DMS79 (cell line): ENCODE data around the gene PEX7.
"Not testable (repeated sequence)": the region's sequence is repeated elsewhere in the genome, so short reads cannot be mapped to it uniquely, and the experiment has no call there.

ENCODE experiments used
- DNase-seq: peaks from one replicate; lab custom pipeline; 2025; lab: John Stamatoyannopoulos, UW

Gene PEX7

DNA sequence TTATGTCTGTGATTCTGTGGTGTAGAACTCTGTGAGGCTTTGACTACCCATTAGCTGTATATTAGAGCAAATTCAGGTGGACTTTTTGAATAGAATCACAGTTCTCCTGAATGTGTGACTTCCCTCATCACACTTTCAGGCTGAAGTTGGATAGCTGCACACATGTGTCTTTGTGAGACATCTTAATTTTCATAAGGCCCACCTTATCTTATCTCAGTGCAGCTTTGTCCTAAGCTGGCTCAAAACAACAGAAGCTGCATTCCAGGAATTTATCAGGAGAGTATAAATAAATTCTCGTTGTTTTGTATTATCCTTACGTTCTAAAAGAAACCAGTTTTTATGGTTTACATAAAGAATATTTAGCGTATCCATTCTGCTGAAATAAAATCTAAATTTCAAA is 73.5 kb downstream of the PEX7 start:
- DNase-seq, result no peak

GRCh38 chr6:136897071-136897470 is 74.7 kb downstream of the PEX7 start:
- no peak for DNase-seq

- DNase-seq, result no peak
Measured at GRCh38 chr6:136901212-136901784, 78.9 kb downstream of the PEX7 start.

DNA sequence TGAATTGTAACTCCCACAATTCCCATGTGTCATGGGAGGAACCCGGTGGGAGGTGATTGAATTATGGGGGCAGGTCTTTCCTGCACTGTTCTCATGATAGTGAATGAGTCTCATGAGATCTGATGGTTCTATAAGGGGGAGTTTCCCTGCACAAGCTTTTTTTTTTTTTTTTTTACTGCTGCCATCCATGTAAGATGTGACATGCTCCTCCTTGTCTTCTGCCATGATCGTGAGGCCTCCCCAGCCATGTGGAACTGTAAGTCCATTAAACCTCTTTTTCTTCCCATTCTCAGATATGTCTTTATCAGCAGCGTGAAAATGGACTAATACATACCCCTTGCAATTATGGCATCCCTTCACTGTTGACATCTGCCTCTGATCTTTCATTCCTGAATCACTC is 82.1 kb downstream of the PEX7 start:
- not testable (repeated sequence) for DNase-seq

DNA sequence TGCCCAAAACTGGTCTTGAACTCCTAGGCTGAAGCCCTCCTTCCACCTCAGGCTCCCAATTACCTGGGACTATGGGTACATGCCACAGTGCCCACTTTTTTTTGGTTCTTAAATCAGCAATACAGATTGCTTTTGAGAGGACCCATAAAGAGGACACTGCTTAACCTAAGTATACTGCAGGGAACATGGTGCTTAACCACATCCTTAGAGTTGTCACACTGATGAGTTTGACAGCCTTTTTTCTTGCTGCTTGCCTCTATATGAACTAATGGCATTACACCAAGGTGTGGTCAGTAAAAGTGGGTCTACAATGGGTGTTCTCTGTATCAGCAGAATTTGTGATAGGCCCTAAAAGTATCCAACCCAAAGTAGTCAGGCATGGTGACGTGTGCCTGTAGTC is 92.6 kb downstream of the PEX7 start:
- no peak for DNase-seq

GRCh38 chr6:136918706-136919105 is 96.3 kb downstream of the PEX7 start:
- no peak for DNase-seq

GRCh38 chr6:136920216-136920615 is 97.8 kb downstream of the PEX7 start:
- DNase-seq, result no peak

DNA sequence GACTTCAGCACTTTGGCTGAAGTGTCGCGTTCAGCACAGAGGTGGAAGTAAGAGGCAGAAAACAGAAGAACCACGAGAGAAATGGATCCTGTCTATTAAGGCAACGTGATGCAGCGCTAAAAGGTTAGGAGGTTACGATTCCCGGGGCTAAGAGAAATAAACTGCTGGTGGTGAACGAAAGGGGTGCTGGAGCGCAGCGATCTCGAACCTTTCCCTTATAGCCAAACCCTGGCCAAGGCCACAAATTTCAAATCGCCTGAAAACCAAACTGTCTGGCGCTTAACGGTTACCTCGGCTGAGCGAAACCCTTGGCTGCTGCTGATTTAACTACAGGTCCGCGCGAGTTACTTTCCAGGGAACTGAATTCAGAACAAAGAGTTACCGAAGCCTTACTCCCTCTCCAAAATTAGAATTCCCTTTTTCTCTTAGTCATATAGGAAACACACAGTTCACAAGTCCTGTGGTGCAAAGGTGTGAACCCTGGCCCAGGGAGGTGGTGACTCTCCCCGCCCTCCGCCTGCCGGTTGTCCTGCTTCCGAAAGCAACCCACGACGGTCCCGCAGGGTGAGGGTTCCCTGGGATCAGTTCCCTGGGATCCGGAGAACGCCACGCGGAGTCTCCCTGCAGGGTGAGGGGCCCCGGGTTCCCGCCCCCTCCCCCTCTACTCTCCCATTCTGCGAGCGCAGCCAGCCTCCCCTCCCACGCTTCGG is 98.4 kb downstream of the PEX7 start:
- no peak for DNase-seq

- DNase-seq, result no peak
Measured at GRCh38 chr6:136921381-136921935, 99.1 kb downstream of the PEX7 start.

DNA sequence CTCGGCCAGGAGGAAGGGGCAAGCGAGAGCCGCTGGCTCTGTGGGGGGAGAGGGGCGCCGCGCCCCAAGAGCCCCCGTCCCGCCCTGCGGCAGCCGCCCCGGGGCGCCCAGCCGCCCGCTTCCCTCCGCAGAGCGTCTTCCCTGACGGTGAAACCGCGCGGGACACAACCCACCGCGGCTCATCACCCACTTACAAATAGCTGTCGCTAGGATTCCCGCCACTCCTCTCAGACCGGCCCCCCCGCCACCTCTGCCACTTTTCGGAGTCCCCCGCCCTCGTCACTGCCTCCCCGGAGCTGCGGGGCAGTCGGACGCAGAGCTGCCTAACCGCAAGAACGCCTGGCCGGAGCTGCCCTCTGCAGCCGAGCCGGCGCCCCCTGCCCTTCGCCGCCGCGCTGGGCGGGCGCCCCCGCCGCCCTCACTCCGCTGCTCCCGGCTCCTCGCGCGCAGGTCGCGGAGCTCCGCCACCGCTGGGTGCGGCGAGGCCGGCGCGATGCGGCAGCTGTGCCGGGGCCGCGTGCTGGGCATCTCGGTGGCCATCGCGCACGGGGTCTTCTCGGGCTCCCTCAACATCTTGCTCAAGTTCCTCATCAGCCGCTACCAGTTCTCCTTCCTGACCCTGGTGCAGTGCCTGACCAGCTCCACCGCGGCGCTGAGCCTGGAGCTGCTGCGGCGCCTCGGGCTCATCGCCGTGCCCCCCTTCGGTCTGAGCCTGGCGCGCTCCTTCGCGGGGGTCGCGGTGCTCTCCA is 99.7 kb downstream of the PEX7 start, which contains the start of gene SLC35D3:
SLC35D3 (plus strand) TSS at position 366 of the 749 bp plus-strand sequence; CDS start at position 494, 128 bp downstream.
- no peak for DNase-seq

- no peak for DNase-seq
Measured at GRCh38 chr6:136922685-136923006, 100.3 kb downstream of the PEX7 start.

DNA sequence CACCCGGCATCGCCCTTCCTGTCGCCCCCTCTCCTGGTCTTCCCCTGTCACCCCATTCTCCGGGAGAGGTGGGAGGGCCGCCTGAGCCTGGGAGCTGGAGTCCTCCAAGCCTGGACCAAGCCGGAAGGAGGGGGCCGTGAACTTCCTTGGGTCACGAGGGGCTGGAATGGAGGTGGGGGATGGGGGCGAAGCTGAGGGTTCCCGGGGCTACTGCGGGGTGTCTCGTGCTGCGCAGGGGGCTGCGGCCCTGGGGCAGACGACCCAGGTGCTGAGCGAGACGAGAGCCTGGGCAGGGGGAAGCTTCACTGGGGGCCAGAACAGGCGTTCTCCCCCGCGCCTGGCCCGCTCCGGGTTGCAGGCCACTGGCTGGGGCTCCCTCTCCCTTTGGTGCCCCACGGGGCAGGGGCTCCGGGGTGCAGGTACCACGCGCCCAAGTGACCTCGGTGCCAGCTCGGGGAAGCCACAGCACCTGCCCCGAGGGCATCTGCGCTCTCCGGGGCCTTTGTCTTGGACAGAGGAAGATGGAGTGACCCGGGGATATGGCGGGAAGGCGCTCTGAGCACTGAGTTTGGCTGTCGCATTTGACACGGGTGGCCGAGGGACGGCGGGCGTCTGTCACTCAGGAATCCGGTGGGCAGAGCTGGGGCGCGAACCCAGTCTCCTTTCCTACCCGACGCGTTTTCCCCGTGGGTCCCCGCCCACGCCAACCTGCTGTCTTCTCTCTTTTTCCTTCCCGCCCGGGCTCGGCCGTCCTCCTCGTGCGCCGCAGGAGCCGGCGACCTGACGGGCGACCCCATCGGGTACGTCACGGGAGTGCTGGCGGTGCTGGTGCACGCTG is 100.9 kb downstream of the PEX7 start:
- no peak for DNase-seq

DNA sequence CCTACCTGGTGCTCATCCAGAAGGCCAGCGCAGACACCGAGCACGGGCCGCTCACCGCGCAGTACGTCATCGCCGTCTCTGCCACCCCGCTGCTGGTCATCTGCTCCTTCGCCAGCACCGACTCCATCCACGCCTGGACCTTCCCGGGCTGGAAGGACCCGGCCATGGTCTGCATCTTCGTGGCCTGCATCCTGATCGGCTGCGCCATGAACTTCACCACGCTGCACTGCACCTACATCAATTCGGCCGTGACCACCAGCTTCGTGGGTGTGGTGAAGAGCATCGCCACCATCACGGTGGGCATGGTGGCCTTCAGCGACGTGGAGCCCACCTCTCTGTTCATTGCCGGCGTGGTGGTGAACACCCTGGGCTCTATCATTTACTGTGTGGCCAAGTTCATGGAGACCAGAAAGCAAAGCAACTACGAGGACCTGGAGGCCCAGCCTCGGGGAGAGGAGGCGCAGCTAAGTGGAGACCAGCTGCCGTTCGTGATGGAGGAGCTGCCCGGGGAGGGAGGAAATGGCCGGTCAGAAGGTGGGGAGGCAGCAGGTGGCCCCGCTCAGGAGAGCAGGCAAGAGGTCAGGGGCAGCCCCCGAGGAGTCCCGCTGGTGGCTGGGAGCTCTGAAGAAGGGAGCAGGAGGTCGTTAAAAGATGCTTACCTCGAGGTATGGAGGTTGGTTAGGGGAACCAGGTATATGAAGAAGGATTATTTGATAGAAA is 101.7 kb downstream of the PEX7 start:
- DNase-seq, result no peak

DNA sequence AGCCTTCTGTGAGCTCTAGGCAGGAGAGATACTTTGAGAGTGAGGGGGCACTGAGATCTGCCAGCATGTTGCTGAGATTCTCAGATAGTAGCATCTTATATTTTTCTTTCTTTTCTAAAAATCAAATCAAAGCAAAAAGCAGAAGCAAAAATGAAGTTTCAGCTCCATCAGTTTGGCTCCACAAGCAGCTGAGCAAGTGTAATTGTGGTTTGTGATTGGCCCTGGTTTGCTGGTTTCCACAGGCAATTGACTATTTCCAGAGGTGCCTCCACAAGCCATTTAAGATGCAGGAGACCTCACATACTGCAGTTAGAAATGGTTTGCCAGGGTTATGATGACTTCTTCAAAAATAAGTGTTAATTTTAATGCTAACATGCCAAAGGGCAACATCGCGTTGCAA is 104.0 kb downstream of the PEX7 start:
- no peak for DNase-seq

GRCh38 chr6:136927292-136927691 is 104.9 kb downstream of the PEX7 start:
- no peak for DNase-seq

DNA sequence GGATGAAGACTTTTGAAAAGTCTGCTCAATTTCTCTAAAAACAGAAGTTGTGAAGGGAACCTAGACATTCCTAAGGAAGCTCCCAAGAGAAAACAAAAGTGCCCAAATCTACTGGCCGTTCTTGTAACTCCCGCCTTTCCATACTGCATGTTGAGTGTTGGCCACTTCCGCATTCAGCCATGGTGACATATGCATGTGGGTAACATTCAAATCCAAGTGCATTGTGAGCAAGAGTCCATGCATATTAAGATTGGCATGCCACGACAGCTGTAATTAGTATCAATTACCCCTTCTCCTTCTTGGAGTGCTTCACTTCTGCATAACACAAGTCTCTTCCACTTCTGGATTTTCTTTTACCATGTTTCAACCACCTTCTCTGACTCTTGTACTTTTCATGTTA is 108.1 kb downstream of the PEX7 start:
- no peak for DNase-seq

DNA sequence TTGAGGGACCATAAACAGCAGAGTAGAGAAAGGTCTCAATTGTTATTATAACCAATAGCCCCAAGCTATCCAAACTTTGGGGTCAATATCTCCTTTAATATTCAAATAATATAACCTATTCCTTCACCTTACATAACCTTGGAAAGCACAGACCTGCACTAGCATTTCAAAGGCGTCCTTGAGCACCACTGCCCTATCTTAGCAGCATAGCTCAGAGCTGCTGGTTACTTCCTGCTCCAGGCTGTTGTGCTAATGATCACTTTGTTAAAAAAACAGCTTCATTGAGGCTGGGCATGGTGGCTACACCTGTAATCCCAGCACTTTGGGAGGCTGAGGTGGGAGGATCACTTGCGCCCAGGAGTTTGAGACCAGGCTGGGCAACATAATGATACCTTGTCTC is 110.2 kb downstream of the PEX7 start:
- no peak for DNase-seq

DNA sequence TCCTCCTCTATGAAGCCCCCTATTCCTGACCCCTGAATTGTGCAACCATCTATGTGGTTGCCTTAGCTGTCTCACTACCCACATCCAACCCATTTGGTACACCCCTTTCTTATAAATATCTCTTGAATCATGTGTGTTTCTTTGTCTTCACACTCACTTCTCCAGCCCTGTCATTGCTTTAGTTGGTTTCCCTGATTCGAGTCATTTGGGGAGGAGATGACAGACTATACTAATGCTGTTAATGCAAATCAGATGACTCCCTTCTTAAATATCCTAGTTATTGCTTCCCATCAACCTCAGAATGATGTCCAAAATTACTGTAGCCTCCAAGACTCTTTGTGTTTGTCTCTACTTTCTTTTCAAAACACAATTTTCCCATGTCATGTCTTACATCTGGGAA is 122.7 kb downstream of the PEX7 start:
- no peak for DNase-seq

GRCh38 chr6:136945711-136946121 is 123.3 kb downstream of the PEX7 start:
- no peak for DNase-seq

GRCh38 chr6:136947037-136947436 is 124.6 kb downstream of the PEX7 start:
- DNase-seq, result no peak

DNA sequence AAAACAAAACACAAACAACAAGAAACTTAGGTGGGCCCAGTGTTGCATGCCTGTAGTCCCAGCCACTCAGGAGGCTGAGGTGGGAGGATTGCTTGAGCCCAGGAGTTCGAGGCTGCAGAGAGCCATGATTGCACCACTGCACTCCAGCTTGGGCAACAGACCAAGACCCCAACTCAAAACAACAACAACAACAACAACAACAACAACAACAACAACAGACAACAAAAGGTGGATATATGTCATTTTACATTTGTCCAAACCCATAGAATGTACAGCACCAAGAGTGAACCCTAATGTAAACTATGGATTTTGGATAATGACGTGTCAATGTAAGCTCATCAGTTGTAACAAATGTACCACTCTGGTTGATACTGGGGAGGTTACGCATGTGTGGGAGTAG is 127.6 kb downstream of the PEX7 start:
- DNase-seq, result not testable (repeated sequence)
